Astrocyte (in vitro differentiated cells and primary cell): Measurements from ENCODE around the gene ANTXR1. TPM values are rescaled to one million over a fixed set of nuclear protein-coding genes. Genes with fewer than 3 reads are reported as not detected.
A peak's percentile ranks its signal among the peaks of the same experiment; 100 is the strongest.

Source experiments
- DNase-seq: peaks from one replicate; pipeline ENCODE4 v3.0.0-alpha.2; 2010; ENCODE audit warnings: low read depth
- FAIRE-seq: peaks from 2 replicates; lab custom pipeline; 2011; peaks lifted over from hg19 to GRCh38; lab: Jason Lieb, UNC
- H2AFZ ChIP-seq: 2 replicates; pipeline ENCODE4 v1.6.0; 2012; ENCODE audit warnings: low read depth, low read length, inconsistent platforms
- H3K27ac ChIP-seq: 2 replicates; pipeline ENCODE4 v1.5.1; 2011; ENCODE audit warnings: low read depth, low read length, inconsistent platforms
- H3K27me3 ChIP-seq: 2 replicates; pipeline ENCODE4 v1.6.0; 2011; ENCODE audit warnings: low read length, inconsistent platforms; ENCODE audit not compliant: insufficient read depth
- H3K36me3 ChIP-seq: 2 replicates; pipeline ENCODE4 v1.5.1; 2011; ENCODE audit warnings: low read length, inconsistent platforms; ENCODE audit not compliant: insufficient read depth
- H3K4me1 ChIP-seq: 2 replicates; pipeline ENCODE4 v1.5.1; 2011; ENCODE audit warnings: low read length, inconsistent platforms; ENCODE audit not compliant: insufficient read depth
- H3K4me2 ChIP-seq: 2 replicates; pipeline ENCODE4 v1.6.0; 2012; ENCODE audit warnings: low read length, inconsistent platforms
- H3K4me3 ChIP-seq: 2 replicates; pipeline ENCODE4 v1.5.1; 2011; ENCODE audit warnings: low read depth, mild to moderate bottlenecking, low read length, inconsistent platforms; ENCODE audit not compliant: insufficient read depth
- H3K79me2 ChIP-seq: 2 replicates; pipeline ENCODE4 v1.6.0; 2012; ENCODE audit warnings: mild to moderate bottlenecking, low read length, inconsistent platforms; ENCODE audit not compliant: insufficient read depth
- H3K9ac ChIP-seq: 2 replicates; pipeline ENCODE4 v1.6.0; 2012; ENCODE audit warnings: mild to moderate bottlenecking, low read length, inconsistent platforms
- H3K9me3 ChIP-seq: 2 replicates; pipeline ENCODE4 v1.5.1; 2012; ENCODE audit warnings: low read depth, mild to moderate bottlenecking, low read length, inconsistent platforms; ENCODE audit not compliant: insufficient read depth
- H4K20me1 ChIP-seq: 2 replicates; pipeline ENCODE4 v1.6.0; 2012; ENCODE audit warnings: low read length, inconsistent platforms; ENCODE audit not compliant: insufficient read depth
- H3K27ac Mint-ChIP-seq: one replicate; pipeline ENCODE4 v1.8.0; 2021; ENCODE audit warnings: mild to moderate bottlenecking, mixed read lengths; ENCODE audit not compliant: unreplicated experiment
- H3K27me3 Mint-ChIP-seq: one replicate; pipeline ENCODE4 v1.8.0; 2021; ENCODE audit warnings: low read depth, mixed read lengths; ENCODE audit not compliant: unreplicated experiment
- H3K36me3 Mint-ChIP-seq: one replicate; pipeline ENCODE4 v1.8.0; 2021; ENCODE audit warnings: low read depth, mixed read lengths; ENCODE audit not compliant: unreplicated experiment
- H3K4me1 Mint-ChIP-seq: one replicate; pipeline ENCODE4 v1.8.0; 2021; ENCODE audit warnings: low read depth, mixed read lengths; ENCODE audit not compliant: unreplicated experiment
- H3K4me3 Mint-ChIP-seq: one replicate; pipeline ENCODE4 v1.8.0; 2021; ENCODE audit warnings: mild to moderate bottlenecking, moderate library complexity, mixed read lengths; ENCODE audit not compliant: unreplicated experiment
- H3K9me3 Mint-ChIP-seq: one replicate; pipeline ENCODE4 v1.8.0; 2021; ENCODE audit warnings: mild to moderate bottlenecking, mixed read lengths; ENCODE audit not compliant: unreplicated experiment
- EZH2 ChIP-seq: IDR thresholded peaks from 2 replicates; pipeline ENCODE4 v1.6.1; 2012; ENCODE audit warnings: mild to moderate bottlenecking, low read length, inconsistent platforms; ENCODE audit not compliant: insufficient read depth
- total RNA-seq: library from RNA; stranded (reverse); gene quantifications from 2 replicates; pipeline ENCODE4 v1.2.1, GENCODE V29; 2021
- TF ChIP-seq, protein P1 (sequence below): IDR thresholded peaks from 2 replicates; pipeline ENCODE4 v1.5.1; 2011; ENCODE audit warnings: low read depth, mild to moderate bottlenecking, inconsistent platforms, low read length, moderate library complexity; ENCODE audit not compliant: insufficient read depth

The ANTXR1 gene
- total RNA-seq, 1 donor from 2014 or later: 67.8 TPM

DNA sequence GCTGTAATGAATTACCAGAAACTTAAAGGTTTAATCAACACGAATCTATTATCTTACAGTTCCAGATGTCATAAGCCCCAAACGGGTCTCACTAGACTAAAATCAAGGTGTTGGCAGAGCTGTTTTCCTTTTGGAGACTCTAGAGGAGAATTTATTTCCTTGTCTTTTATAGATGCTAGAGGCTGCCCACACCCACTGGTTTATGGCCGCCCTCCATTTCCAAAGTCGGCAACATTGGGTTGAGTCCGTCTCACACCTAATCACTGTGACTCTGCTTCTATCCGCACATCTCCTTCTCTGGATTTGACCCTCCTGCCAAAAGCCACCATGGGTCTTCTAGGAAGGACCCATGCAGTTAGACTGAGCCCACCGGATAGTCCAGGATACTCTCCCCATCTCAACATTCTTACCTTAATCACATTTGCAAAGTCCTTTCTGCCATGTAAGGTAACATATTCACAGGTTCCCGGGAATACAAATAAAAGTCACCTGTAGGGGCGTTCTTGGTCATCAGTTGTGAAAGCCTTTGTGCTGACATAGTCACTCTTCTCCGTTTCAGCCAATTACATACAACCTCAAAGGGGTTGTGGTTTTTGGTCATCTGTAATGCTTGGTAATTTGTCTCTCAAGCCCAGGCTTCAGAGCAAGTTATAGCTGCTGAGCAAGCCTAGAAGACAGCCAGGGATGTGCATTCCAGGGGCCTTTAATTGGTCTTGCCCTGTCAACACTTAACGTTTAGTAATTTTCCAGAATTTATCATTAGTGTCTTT, 179.4 kb downstream of the ANTXR1 start:
- Histone ChIP-seq H2AFZ (no peak overlapping the region), H3K4me3 (no peak overlapping the region), H3K79me2 (no peaks in the 10 kb centered on the region), H3K36me3 (peaks cover 9% of the 10 kb centered on the region), H3K9ac (no peak overlapping the region), H3K27ac (no peak overlapping the region), H4K20me1 (no peaks in the 10 kb centered on the region), H3K9me3 (no peaks in the 10 kb centered on the region), H3K4me2 (no peak overlapping the region), H3K27me3 (no peaks in the 10 kb centered on the region), H3K4me1 (peaks cover 8% of the 10 kb centered on the region)
- no peak for FAIRE-seq
- TF ChIP-seq EZH2: no peak
- TF ChIP-seq, protein P1, sequence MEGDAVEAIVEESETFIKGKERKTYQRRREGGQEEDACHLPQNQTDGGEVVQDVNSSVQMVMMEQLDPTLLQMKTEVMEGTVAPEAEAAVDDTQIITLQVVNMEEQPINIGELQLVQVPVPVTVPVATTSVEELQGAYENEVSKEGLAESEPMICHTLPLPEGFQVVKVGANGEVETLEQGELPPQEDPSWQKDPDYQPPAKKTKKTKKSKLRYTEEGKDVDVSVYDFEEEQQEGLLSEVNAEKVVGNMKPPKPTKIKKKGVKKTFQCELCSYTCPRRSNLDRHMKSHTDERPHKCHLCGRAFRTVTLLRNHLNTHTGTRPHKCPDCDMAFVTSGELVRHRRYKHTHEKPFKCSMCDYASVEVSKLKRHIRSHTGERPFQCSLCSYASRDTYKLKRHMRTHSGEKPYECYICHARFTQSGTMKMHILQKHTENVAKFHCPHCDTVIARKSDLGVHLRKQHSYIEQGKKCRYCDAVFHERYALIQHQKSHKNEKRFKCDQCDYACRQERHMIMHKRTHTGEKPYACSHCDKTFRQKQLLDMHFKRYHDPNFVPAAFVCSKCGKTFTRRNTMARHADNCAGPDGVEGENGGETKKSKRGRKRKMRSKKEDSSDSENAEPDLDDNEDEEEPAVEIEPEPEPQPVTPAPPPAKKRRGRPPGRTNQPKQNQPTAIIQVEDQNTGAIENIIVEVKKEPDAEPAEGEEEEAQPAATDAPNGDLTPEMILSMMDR: no peak
- DNase-seq: peak; percentile 67
- Mint-ChIP-seq H3K27ac (no peak overlapping the region), H3K4me3 (no peak overlapping the region), H3K9me3 (peaks cover 3% of the 10 kb centered on the region), H3K27me3 (peaks cover 7% of the 10 kb centered on the region), H3K4me1 (peaks cover 11% of the 10 kb centered on the region), H3K36me3 (peaks cover 32% of the 10 kb centered on the region)

GRCh38 chr2:69195706-69196105, 182.7 kb downstream of the ANTXR1 start:
- peak overlapping the region; percentile 89 for H3K27ac ChIP-seq
- FAIRE-seq (no peak), DNase-seq (no peak)
- no peaks in the 10 kb centered on the region for H3K27me3 ChIP-seq
- Mint-ChIP-seq H3K4me1 (peaks cover 4% of the 10 kb centered on the region), H3K27me3 (no peaks in the 10 kb centered on the region), H3K36me3 (peaks cover 29% of the 10 kb centered on the region), H3K27ac (peak overlapping the region; percentile 82), H3K9me3 (no peaks in the 10 kb centered on the region), H3K4me3 (no peak overlapping the region)
- no peak overlapping the region for H3K4me3 ChIP-seq
- H3K9me3 ChIP-seq: no peaks in the 10 kb centered on the region
- no peaks in the 10 kb centered on the region for H4K20me1 ChIP-seq
- peaks cover 9% of the 10 kb centered on the region for H3K36me3 ChIP-seq
- TF ChIP-seq, protein P1: no peak
- TF ChIP-seq EZH2: no peak
- no peak overlapping the region for H3K4me2 ChIP-seq
- H3K4me1 ChIP-seq: peaks cover 8% of the 10 kb centered on the region
- peak overlapping the region; percentile 53 for H3K9ac ChIP-seq
- no peaks in the 10 kb centered on the region for H3K79me2 ChIP-seq
- H2AFZ ChIP-seq: no peak overlapping the region
